Keratinocyte (primary cell): ENCODE results near the gene PPP1R26. TPM values are rescaled to one million over a fixed set of nuclear protein-coding genes. Genes with fewer than 3 reads are reported as not detected.

ENCODE experiments used
- DNase-seq: peaks from one replicate; pipeline ENCODE4 v3.0.0-alpha.2; 2011; ENCODE audit warnings: low read depth, missing footprints, low spot score
- FAIRE-seq: peaks from 2 replicates; lab custom pipeline; 2011; peaks lifted over from hg19 to GRCh38; lab: Jason Lieb, UNC
- H2AFZ ChIP-seq: 2 replicates; pipeline ENCODE4 v1.6.0; 2012; ENCODE audit warnings: low read length, control low read depth, inconsistent platforms; ENCODE audit not compliant: control insufficient read depth
- H3K27ac ChIP-seq: 2 replicates; pipeline ENCODE4 v1.5.1; 2011; ENCODE audit warnings: low read length; ENCODE audit not compliant: control insufficient read depth, insufficient read depth
- H3K27me3 ChIP-seq: 3 replicates; pipeline ENCODE4 v1.6.0; 2011; ENCODE audit warnings: low read length; ENCODE audit not compliant: control insufficient read depth, insufficient read depth; ENCODE audit errors: extremely low read depth
- H3K36me3 ChIP-seq, 2 experiments: 2 replicates in 1 of 2; 3 replicates in 1 of 2; pipeline ENCODE4 v1.5.1; 2011; ENCODE audit warnings: low read length in 2 of 2, mild to moderate bottlenecking in 1 of 2; ENCODE audit not compliant: control insufficient read depth in 2 of 2, insufficient read depth in 2 of 2; ENCODE audit errors: extremely low read depth in 1 of 2
- H3K4me1 ChIP-seq: 3 replicates; pipeline ENCODE4 v1.5.1; 2011; ENCODE audit warnings: low read length; ENCODE audit not compliant: control insufficient read depth, insufficient read depth; ENCODE audit errors: extremely low read depth
- H3K4me2 ChIP-seq: 3 replicates; pipeline ENCODE4 v1.6.0; 2011; ENCODE audit warnings: low read depth, low read length; ENCODE audit not compliant: control insufficient read depth, insufficient read depth; ENCODE audit errors: extremely low read depth
- H3K4me3 ChIP-seq, 3 experiments: fragments of 200-600 bp in 1 of 3; sonication (generic) in 1 of 3; 2 replicates in 2 of 3; 3 replicates in 1 of 3; pipeline ENCODE4 v1.5.1; 2011 to 2016; ENCODE audit warnings: low read length in 3 of 3, mild to moderate bottlenecking in 3 of 3, control low read depth in 2 of 3, inconsistent platforms in 1 of 3, low read depth in 1 of 3, mixed read lengths in 1 of 3, mixed run types in 1 of 3, moderate library complexity in 1 of 3; ENCODE audit not compliant: control insufficient read depth in 2 of 3, insufficient read depth in 2 of 3; ENCODE audit errors: extremely low read depth in 1 of 3
- H3K79me2 ChIP-seq: 2 replicates; pipeline ENCODE4 v1.6.0; 2012; ENCODE audit warnings: low read length; ENCODE audit not compliant: control insufficient read depth, insufficient read depth
- H3K9ac ChIP-seq: 3 replicates; pipeline ENCODE4 v1.6.0; 2011; ENCODE audit warnings: low read length; ENCODE audit not compliant: control insufficient read depth, insufficient read depth; ENCODE audit errors: extremely low read depth
- H3K9me1 ChIP-seq: 3 replicates; pipeline ENCODE4 v1.6.0; 2011; ENCODE audit warnings: low read length; ENCODE audit not compliant: control insufficient read depth, insufficient read depth; ENCODE audit errors: extremely low read depth
- H3K9me3 ChIP-seq: 2 replicates; pipeline ENCODE4 v1.5.1; 2012; ENCODE audit warnings: low read depth, low read length; ENCODE audit not compliant: control insufficient read depth
- H4K20me1 ChIP-seq: 3 replicates; pipeline ENCODE4 v1.6.0; 2011; ENCODE audit warnings: low read length; ENCODE audit not compliant: control insufficient read depth, insufficient read depth; ENCODE audit errors: extremely low read depth
- EZH2 ChIP-seq: IDR thresholded peaks from one replicate; pipeline ENCODE4 v1.6.1; 2012; ENCODE audit warnings: inconsistent platforms, mild to moderate bottlenecking, low read length, moderate library complexity
- dilution Hi-C: fragments of 300-500 bp; cut with MboI; formaldehyde crosslinking; loops from one replicate; pipeline ENCODE4 v1.7.0; 2020; ENCODE audit warnings: low sequenced_read_pairs; ENCODE audit not compliant: extremely low pct_ligation_motif_present
- polyA plus RNA-seq, 5 experiments: library from polyadenylated mRNA; depleted of rRNA in 3 of 5; stranded (reverse) in 3 of 5; stranded (forward) in 1 of 5; unstranded in 1 of 5; fragments of >200 nt; gene quantifications; 1 replicate in 1 of 5; 2 replicates in 3 of 5; 3 replicates in 1 of 5; pipeline versions ENCODE4 v1.2.1 to v1.2.3, GENCODE V29; 2011 to 2012; ENCODE audit warnings: missing spikeins in 2 of 5, low read depth in 1 of 5, low replicate concordance in 1 of 5
- TF ChIP-seq, protein P1 (sequence below), 3 experiments: IDR thresholded peaks in 1 of 3; conservative IDR thresholded peaks in 1 of 3; optimal IDR thresholded peaks in 1 of 3; 2 replicates in 2 of 3; 3 replicates in 1 of 3; pipeline versions ENCODE3 to v1.5.1; 2011; ENCODE audit warnings: low read length in 3 of 3, mild to moderate bottlenecking in 3 of 3, moderate library complexity in 2 of 3, control low read depth in 1 of 3, inconsistent platforms in 1 of 3; ENCODE audit not compliant: insufficient read depth in 2 of 3; ENCODE audit errors: extremely low read depth in 1 of 3

PPP1R26 gene
- polyA plus RNA-seq, 1 donor (not counting 4 experiments of a cell fraction or from before 2014, with no cell fraction given) = 4.3 TPM

DNA sequence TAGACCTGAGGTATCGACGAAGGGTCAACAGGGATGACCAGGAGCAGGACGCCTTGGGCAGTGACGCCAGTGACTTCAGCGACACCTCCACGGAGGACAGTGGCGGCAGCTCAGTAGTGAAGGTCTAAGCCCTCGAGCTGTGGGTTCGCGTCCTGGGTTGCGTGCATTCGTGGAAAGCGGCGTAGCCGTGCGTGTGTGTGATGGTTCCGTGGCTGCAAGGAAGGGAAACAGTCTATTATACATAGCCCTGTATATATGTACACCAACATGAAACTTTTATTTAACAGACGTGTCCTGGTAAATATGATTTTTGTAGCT, 8.4 kb downstream of the PPP1R26 start:
- Histone ChIP-seq H3K9me3 (no peaks in the 10 kb centered on the region), H4K20me1 (no peaks in the 10 kb centered on the region), H3K27ac (no peak overlapping the region), H3K27me3 (no peaks in the 10 kb centered on the region), H3K9me1 (no peaks in the 10 kb centered on the region), H3K79me2 (no peaks in the 10 kb centered on the region), H3K36me3 (peaks cover 5 to 12% of the 10 kb centered on the region in 2 experiments), H2AFZ (no peak overlapping the region), H3K4me1 (no peaks in the 10 kb centered on the region), H3K9ac (no peak overlapping the region), H3K4me3 (no peak overlapping the region), H3K4me2 (no peak overlapping the region)
- dilution Hi-C loops = no loop called here
- no peak for DNase-seq
- FAIRE-seq = no peak
- TF ChIP-seq, protein P1, sequence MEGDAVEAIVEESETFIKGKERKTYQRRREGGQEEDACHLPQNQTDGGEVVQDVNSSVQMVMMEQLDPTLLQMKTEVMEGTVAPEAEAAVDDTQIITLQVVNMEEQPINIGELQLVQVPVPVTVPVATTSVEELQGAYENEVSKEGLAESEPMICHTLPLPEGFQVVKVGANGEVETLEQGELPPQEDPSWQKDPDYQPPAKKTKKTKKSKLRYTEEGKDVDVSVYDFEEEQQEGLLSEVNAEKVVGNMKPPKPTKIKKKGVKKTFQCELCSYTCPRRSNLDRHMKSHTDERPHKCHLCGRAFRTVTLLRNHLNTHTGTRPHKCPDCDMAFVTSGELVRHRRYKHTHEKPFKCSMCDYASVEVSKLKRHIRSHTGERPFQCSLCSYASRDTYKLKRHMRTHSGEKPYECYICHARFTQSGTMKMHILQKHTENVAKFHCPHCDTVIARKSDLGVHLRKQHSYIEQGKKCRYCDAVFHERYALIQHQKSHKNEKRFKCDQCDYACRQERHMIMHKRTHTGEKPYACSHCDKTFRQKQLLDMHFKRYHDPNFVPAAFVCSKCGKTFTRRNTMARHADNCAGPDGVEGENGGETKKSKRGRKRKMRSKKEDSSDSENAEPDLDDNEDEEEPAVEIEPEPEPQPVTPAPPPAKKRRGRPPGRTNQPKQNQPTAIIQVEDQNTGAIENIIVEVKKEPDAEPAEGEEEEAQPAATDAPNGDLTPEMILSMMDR (optimal IDR thresholded peaks at IDR 0.05 in 1 of 3, IDR thresholded peaks at IDR 0.05 in 1 of 3, conservative IDR thresholded peaks at IDR 0.05 in 1 of 3; ENCODE audit: extremely low read depth in 1 of 3, insufficient read depth in 2 of 3, low read length in 3 of 3) = no peak

DNA sequence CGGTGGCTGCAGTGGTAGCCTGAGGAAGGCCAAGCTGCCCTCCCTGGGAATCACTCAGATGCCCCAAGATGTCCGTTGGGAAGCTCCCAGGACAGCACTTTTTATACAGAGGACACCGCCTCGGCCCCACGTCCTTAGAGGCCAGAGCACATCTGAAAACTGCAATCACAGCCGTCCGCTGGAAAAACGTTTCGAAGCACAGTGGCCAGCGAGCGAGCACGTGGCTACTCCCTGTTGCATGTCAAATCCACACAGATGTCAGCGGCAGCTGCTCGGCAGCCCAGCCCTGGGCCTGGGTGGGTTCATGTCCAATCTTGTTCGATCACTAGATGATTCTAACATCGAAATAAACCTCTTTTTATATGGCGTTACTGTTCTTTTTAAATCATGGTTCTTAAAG, 8.9 kb downstream of the PPP1R26 start:
- dilution Hi-C loops = no loop called here
- Histone ChIP-seq H3K27ac (no peak overlapping the region), H3K4me3 (no peak overlapping the region), H4K20me1 (no peaks in the 10 kb centered on the region), H2AFZ (no peak overlapping the region), H3K4me2 (no peak overlapping the region), H3K9ac (no peak overlapping the region), H3K27me3 (no peaks in the 10 kb centered on the region), H3K9me3 (no peaks in the 10 kb centered on the region), H3K79me2 (no peaks in the 10 kb centered on the region), H3K36me3 (peaks cover 5 to 9% of the 10 kb centered on the region in 2 experiments), H3K4me1 (no peaks in the 10 kb centered on the region), H3K9me1 (no peaks in the 10 kb centered on the region)
- TF ChIP-seq EZH2 = no peak
- TF ChIP-seq, protein P1 (optimal IDR thresholded peaks at IDR 0.05 in 1 of 3, IDR thresholded peaks at IDR 0.05 in 1 of 3, conservative IDR thresholded peaks at IDR 0.05 in 1 of 3; ENCODE audit: extremely low read depth in 1 of 3, insufficient read depth in 2 of 3, low read length in 3 of 3) = no peak
- DNase-seq = no peak
- FAIRE-seq = no peak
